Tibial nerve (tissue), 4 donors: ENCODE data around the gene THUMPD2. TPM values are rescaled to one million over a fixed set of nuclear protein-coding genes. Genes with fewer than 3 reads are reported as not detected.

Source experiments
- DNase-seq, 2 donors: peaks; one replicate each; pipeline ENCODE4 v3.0.0-alpha.2; 2019; ENCODE audit warnings: low spot score in 2 of 2
- H3K27ac ChIP-seq, 4 donors: fragments of 200-600 bp; sonication (generic) in 3 of 4; one replicate each; pipeline ENCODE4 v1.5.1; 2017 to 2019; ENCODE audit warnings: mild to moderate bottlenecking in 1 of 4
- H3K27me3 ChIP-seq, 2 donors: fragments of 200-600 bp; sonication (generic) in 1 of 2; one replicate each; pipeline versions ENCODE4 v1.5.1 to v1.6.0; 2017 to 2019
- H3K36me3 ChIP-seq, 3 donors: fragments of 200-600 bp; sonication (generic); one replicate each; pipeline ENCODE4 v1.5.1; 2018 to 2019
- H3K4me1 ChIP-seq, 4 donors: fragments of 200-600 bp; sonication (generic) in 3 of 4; one replicate each; pipeline ENCODE4 v1.5.1; 2017 to 2019
- H3K4me3 ChIP-seq, 4 donors: fragments of 200-600 bp; sonication (generic) in 3 of 4; one replicate each; pipeline ENCODE4 v1.5.1; 2017 to 2019; ENCODE audit warnings: mild to moderate bottlenecking in 1 of 4, moderate library complexity in 1 of 4
- H3K9me3 ChIP-seq, 4 donors: fragments of 200-600 bp; sonication (generic) in 3 of 4; one replicate each; pipeline ENCODE4 v1.5.1; 2017 to 2019
- CTCF ChIP-seq, 5 experiments: fragments of 200-600 bp in 3 of 5; fragments of 450-650 bp in 2 of 5; sonication (generic) in 3 of 5; IDR thresholded peaks; one replicate each; pipeline ENCODE4 v1.5.1; 2016 to 2019; ENCODE audit warnings: antibody characterized with exemption in 5 of 5, mild to moderate bottlenecking in 3 of 5, moderate library complexity in 2 of 5
- EP300 ChIP-seq, 2 donors: sonication (generic); formaldehyde crosslinking; IDR thresholded peaks; one replicate each; pipeline ENCODE4 v1.6.1; 2017; ENCODE audit warnings: antibody characterized with exemption in 2 of 2, mild to moderate bottlenecking in 1 of 2
- POLR2A ChIP-seq, 2 donors: fragments of 450-650 bp; IDR thresholded peaks; one replicate each; pipeline ENCODE4 v1.6.1; 2017; ENCODE audit warnings: antibody characterized with exemption in 2 of 2, mild to moderate bottlenecking in 2 of 2, moderate library complexity in 2 of 2
- WGBS, 2 donors: methylation state at CpG; one replicate each; pipeline ENCODE4 v1.1.5; 2018; 5-methylcytosine and 5-hydroxymethylcytosine counted together
- total RNA-seq, 4 donors: library from RNA; depleted of rRNA; stranded (reverse); fragments of >200 nt; gene quantifications; one replicate each; pipeline ENCODE4 v1.1.0, GENCODE V29; 2016

Gene THUMPD2
- total RNA-seq, 4 donors from 2014 or later: 12.0 to 23.7 (median 16.1) TPM

DNA sequence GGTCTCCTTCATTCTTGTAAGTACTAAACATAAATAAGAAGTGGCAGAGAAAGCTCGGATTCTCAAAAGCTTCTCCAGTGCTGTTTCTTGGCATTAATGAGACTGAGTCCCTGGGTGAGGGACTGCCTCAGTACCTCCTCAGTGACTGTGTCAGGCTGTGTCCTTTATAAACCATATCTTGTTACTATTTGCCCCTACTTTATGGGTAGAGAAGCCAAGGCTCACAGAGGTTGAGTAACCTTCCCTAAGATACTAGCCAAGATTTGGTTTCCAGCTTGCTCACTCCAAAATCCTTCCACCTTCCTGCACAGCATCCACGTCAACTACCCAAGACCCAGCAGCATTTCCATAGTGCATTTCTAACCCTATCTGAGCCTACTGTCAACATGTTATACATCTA is 55.6 kb downstream of the THUMPD2 start:
- Histone ChIP-seq H3K4me1 (no peaks in the 10 kb centered on the region), H3K36me3 (no peaks in the 10 kb centered on the region), H3K4me3 (no peak overlapping the region), H3K27me3 (no peaks in the 10 kb centered on the region), H3K27ac (no peak overlapping the region), H3K9me3 (no peaks in the 10 kb centered on the region)
- WGBS, 2 donors: 93 to 97% methylated on average over 2 of the region's 2 CpGs
- TF ChIP-seq POLR2A (IDR thresholded peaks at IDR 0.05) (no peak), EP300 (IDR thresholded peaks at IDR 0.05) (no peak), CTCF (IDR thresholded peaks at IDR 0.05) (no peak)
- no peak for DNase-seq

DNA sequence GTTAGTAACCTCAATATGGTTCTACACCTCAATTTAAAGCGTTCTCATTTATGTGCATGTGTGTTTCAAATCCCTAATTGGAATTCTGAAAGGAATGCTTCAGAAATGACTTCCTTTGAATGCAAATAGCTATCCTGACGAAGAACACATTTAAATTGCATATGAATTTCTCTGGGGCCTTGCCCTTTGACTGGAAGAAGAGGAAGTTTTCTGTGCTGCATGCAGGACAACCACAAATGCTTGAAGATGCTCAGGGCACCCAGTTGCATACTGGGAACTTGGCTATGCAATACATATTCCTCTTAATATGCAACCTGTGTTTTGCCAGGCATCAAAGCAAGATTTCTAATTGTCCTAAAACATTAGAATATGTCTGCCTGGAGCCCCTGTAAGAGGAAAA is 58.1 kb downstream of the THUMPD2 start:
- Histone ChIP-seq H3K36me3 (no peaks in the 10 kb centered on the region), H3K9me3 (no peaks in the 10 kb centered on the region), H3K27me3 (no peaks in the 10 kb centered on the region), H3K27ac (no peak overlapping the region), H3K4me1 (no peaks in the 10 kb centered on the region), H3K4me3 (no peak overlapping the region)
- no peak for DNase-seq
- TF ChIP-seq CTCF (IDR thresholded peaks at IDR 0.05) (no peak), EP300 (IDR thresholded peaks at IDR 0.05) (no peak), POLR2A (IDR thresholded peaks at IDR 0.05) (no peak)
- 78 to 97% methylated on average over 2 of the region's 2 CpGs for WGBS, 2 donors

GRCh38 chr2:39719317-39719716 is 59.7 kb downstream of the THUMPD2 start:
- Histone ChIP-seq H3K4me1 (peaks cover 0 to 5% (median 0%) of the 10 kb centered on the region in 4 donors), H3K36me3 (no peaks in the 10 kb centered on the region), H3K9me3 (no peaks in the 10 kb centered on the region), H3K27ac (no peak overlapping the region), H3K27me3 (no peaks in the 10 kb centered on the region), H3K4me3 (no peak overlapping the region)
- WGBS, 2 donors: 69 to 75% methylated on average over 8 of the region's 8 CpGs
- TF ChIP-seq CTCF (IDR thresholded peaks at IDR 0.05): no peak
- TF ChIP-seq POLR2A (IDR thresholded peaks at IDR 0.05): no peak
- no peak for TF ChIP-seq EP300 (IDR thresholded peaks at IDR 0.05)
- DNase-seq: no peak

DNA sequence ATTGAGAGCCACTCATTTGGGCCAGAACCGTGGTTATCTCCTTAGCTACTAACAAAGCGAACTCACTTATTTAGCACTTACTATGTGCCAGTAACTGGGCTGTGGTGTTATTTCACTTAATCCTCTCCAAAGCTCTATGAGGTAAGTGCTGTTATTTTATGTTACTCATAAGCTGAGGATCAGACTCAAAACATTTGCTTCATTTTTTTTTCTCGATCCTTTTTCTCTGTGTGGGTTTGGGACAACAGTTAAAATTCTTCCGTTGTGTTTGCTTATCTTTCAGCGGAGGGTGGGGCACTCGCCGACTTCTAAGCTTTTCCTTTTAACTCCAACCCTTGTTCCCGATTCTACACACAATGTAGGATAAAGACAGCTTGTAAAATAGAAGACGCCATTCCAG is 60.6 kb downstream of the THUMPD2 start:
- Histone ChIP-seq H3K9me3 (no peaks in the 10 kb centered on the region), H3K4me3 (no peak overlapping the region), H3K27ac (no peak overlapping the region), H3K4me1 (peaks cover 0 to 5% (median 0%) of the 10 kb centered on the region in 4 donors), H3K36me3 (no peaks in the 10 kb centered on the region), H3K27me3 (no peaks in the 10 kb centered on the region)
- no peak for TF ChIP-seq CTCF (IDR thresholded peaks at IDR 0.05)
- 75 to 84% methylated on average over 9 of the region's 9 CpGs for WGBS, 2 donors
- DNase-seq: no peak

- Histone ChIP-seq H3K4me1 (peaks cover 0 to 5% (median 0%) of the 10 kb centered on the region in 4 donors), H3K27me3 (no peaks in the 10 kb centered on the region), H3K27ac (no peak overlapping the region), H3K36me3 (no peaks in the 10 kb centered on the region), H3K4me3 (no peak overlapping the region), H3K9me3 (no peaks in the 10 kb centered on the region)
- no peak for DNase-seq
- 96 to 98% methylated on average over 12 of the region's 12 CpGs for WGBS, 2 donors
- no peak for TF ChIP-seq POLR2A (IDR thresholded peaks at IDR 0.05)
- TF ChIP-seq EP300 (IDR thresholded peaks at IDR 0.05): no peak
- TF ChIP-seq CTCF (IDR thresholded peaks at IDR 0.05): no peak
Observed at GRCh38 chr2:39717067-39717466, 62.0 kb downstream of the THUMPD2 start.
